ENCODE data around the gene TMEM94. TPM values are rescaled to one million over a fixed set of nuclear protein-coding genes. Genes with fewer than 3 reads are reported as not detected.

TMEM94 gene
- total and polyA plus RNA-seq, 2 of the 13 experiments (the other 11 are each of a cell fraction or from before 2014, with no cell fraction given), result 32.6 to 134 TPM

- H3K27me3 ChIP-seq (ENCODE audit: control insufficient read depth in 1 of 2, insufficient read depth in 2 of 2, low read length in 2 of 2), result no peaks in the 10 kb centered on the region
- peaks cover 32% of the 10 kb centered on the region for H3K4me1 ChIP-seq (ENCODE audit: insufficient read depth, low read length)
- TF ChIP-seq TBL1XR1 (IDR thresholded peaks at IDR 0.05; ENCODE audit: borderline replicate concordance, low read length, partially characterized antibody) (no peak), ZFYVE20 (CRISPR knock-in tag; IDR thresholded peaks at IDR 0.05; ENCODE audit: borderline replicate concordance, low read depth) (no peak), TEAD2 (CRISPR knock-in tag; IDR thresholded peaks at IDR 0.05) (no peak), CCDC6 (CRISPR knock-in tag; IDR thresholded peaks at IDR 0.05) (no peak), GFI1 (CRISPR knock-in tag; IDR thresholded peaks at IDR 0.05; ENCODE audit: borderline replicate concordance) (no peak), ARID5B (CRISPR knock-in tag; IDR thresholded peaks at IDR 0.05) (no peak), FOXK1 (CRISPR knock-in tag; IDR thresholded peaks at IDR 0.05; ENCODE audit: borderline replicate concordance, low read depth) (no peak), ZNF34 (CRISPR knock-in tag; IDR thresholded peaks at IDR 0.05; ENCODE audit: borderline replicate concordance) (no peak)
- CTCF ChIA-PET (ENCODE audit: low intra/inter-chr PET ratio, low total read pairs), result no interaction called here
- no peak for ATAC-seq
- BruUV-seq (replicated peaks), result no TSS peak
- in situ Hi-C loops (cut with HindIII; ENCODE audit: extremely low pct_ligation_motif_present, low pct_unique_long_range_greater_than_20kb), result no loop called here
- no peak for FAIRE-seq
- no peaks in the 10 kb centered on the region for H3K79me2 ChIP-seq (ENCODE audit: insufficient read depth, low read length)
- intact Hi-C loops (cut with micrococcal nuclease; ENCODE audit: unreplicated experiment), result no loop called here
- H2AFZ ChIP-seq (ENCODE audit: low read length), result no peak overlapping the region
- POLR2A ChIA-PET, result interaction anchor here (1.0 kb wide), 1 partner anchor 17 kb away, joined by 3 read pairs; the partner anchor contains the start of gene TMEM94
- no peak overlapping the region for H3K27ac ChIP-seq (ENCODE audit: extremely low read length, insufficient read depth, low read length)
- 100% methylated on average over 2 of the region's 2 CpGs for WGBS (ENCODE audit: low lambda C conversion rate)
- H3K9me3 ChIP-seq (ENCODE audit: low read length), result no peaks in the 10 kb centered on the region
- H4K20me1 ChIP-seq (ENCODE audit: insufficient read depth, low read length), result peaks cover 7% of the 10 kb centered on the region; the same call in 1 of the 2 replicates
- no peak for DNase-seq (ENCODE audit: low spot score)
- H3K9ac ChIP-seq (ENCODE audit: insufficient read depth, low read depth, low read length), result no peak overlapping the region
- no peak overlapping the region for H3K4me3 ChIP-seq (replicated peaks in 1 of 3; ENCODE audit: insufficient read depth in 1 of 3, low read depth in 2 of 3, low read length in 3 of 3)
- H3K4me2 ChIP-seq (ENCODE audit: low read depth, low read length), result no peak overlapping the region
- H3K36me3 ChIP-seq (replicated peaks in 1 of 2; ENCODE audit: control insufficient read depth in 1 of 2, insufficient read depth in 2 of 2, low read length in 2 of 2), result peaks cover 23 to 39% of the 10 kb centered on the region in 2 experiments
Observed at GRCh38 chr17:75473246-75473645, 16.8 kb downstream of the TMEM94 start.

Measured in HepG2 (cell line).